ENCODE results near the gene C19orf25. TPM values are rescaled to one million over a fixed set of nuclear protein-coding genes. Genes with fewer than 3 reads are reported as not detected.
"Not testable (repeated sequence)": the region's sequence is repeated elsewhere in the genome, so short reads cannot be mapped to it uniquely, and the experiment has no call there.

The C19orf25 gene
- total RNA-seq, 2 experiments from 2014 or later = 33.4 to 36.5 TPM

DNA sequence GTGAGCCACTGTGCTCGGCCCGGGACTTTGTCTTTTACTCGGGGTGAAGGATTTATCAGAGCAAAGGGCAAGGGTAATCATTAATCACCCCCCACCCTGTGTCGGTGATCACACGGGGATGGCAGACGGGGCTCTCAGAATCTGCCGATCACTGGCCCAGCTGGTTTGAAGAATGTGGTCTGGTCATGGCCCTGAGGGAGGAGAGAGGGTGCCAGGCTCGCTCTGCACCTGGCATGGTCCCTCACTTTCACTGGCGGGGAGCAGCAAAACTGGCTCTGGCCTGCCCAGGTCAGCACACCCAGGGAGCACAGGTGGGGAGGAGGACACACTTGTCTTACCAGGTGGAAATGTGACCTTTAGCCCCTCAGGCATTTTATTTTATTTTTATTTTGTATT is 22.2 kb upstream of the C19orf25 start:
- POLR2A ChIA-PET = no interaction called here
- CTCF ChIA-PET = interaction anchor here (0.8 kb wide), 1 partner anchor 13 kb away, joined by 3 read pairs; no protein-coding TSS in a partner anchor

DNA sequence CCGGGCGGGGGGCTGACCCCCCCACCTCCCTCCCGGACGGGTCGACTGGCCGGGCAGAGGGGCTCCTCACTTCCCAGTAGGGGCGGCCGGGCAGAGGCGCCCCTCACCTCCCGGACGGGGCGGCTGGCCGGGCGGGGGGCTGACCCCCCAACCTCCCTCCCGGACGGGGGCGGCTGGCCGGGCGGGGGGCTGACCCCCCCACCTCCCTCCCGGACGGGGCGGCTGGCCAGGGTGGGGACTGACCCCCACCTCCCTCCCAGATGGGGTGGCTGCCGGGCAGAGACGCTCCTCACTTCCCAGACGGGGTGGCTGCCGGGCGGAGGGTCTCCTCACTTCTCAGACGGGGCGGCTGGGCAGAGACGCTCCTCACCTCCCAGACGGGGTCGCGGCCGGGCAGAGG is 20.2 kb upstream of the C19orf25 start:
- POLR2A ChIA-PET, CTCF ChIA-PET: not testable (repeated sequence)

DNA sequence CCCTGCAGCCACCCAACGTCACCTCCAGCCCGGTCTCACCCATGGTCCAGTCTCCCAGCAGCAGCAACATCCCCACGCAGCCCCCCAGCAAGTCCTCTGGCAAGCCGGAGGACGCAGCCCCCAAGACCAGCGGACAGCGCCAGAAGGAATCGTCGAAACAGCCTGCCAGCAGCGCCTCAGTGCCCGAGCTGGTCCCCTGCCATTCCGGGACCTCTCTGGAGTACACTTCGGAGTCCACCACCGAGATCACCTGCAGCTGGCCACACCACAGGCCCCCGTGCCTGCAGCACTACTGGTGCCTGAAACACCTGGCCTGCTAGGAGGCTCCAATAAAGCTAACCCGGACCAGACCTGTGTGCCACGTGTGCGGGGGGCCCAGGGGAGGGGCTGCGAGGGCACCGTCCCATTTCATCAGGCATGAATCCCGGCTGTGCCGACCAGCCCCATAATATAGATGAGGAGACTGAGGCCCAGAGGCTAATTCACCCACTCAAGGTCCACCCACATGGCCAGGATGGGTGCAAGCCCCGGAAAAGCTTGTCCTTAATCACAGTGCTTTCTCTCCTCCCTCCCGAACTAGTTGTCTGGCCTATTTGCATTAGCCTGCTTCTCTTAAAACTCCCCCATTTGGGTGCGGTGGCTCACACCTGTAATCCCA is 18.7 kb upstream of the C19orf25 start:
- POLR2A ChIA-PET = no interaction called here
- CTCF ChIA-PET = interaction anchor here (1.3 kb wide), 1 partner anchor 11 kb away, joined by 5 read pairs; no protein-coding TSS in a partner anchor

DNA sequence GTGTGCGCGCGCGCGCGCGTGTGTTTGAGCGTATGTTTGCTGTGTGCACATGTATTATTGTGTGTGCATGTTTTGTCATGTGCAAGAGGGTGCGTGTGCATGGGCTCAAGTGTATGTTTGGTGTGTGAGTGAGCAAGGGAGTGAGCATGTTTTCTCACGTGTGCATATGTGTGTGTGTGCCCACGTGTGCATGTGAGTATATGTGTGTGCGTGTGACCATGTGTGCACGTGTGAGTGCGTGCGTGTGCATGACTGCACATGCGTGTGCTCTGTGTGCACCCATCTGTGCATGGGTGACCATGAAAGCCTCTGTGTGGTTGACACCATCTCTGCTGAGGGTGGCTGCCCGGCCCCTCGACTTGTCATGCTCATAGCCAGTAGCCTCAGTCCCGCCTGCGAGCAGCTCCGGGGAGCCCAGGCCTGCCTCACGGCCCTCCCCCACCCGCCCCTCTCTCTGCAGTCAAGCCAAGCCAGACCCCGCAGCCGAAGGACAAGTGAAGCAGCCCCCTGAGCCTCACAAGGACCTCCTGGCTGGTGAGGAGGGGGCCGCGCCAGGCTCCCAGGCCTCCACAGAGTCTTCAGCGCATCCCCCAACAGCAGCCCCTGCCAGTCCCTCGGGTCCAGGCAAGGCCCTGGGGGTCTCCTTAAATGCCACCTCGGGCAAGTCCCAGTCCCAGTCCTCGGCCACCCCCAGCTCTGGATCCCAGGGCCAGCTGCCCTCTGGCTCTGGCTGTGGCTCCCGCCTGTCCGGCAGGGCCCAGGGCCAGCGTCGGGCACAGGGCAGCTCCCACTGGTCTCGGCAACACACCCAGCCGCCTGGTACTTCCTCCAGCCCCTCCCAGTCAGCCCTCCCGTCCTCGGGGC is 17.9 kb upstream of the C19orf25 start:
- CTCF ChIA-PET = interaction anchor here (1.3 kb wide), 1 partner anchor 12 kb away, joined by 5 read pairs; no protein-coding TSS in a partner anchor
- POLR2A ChIA-PET = no interaction called here

DNA sequence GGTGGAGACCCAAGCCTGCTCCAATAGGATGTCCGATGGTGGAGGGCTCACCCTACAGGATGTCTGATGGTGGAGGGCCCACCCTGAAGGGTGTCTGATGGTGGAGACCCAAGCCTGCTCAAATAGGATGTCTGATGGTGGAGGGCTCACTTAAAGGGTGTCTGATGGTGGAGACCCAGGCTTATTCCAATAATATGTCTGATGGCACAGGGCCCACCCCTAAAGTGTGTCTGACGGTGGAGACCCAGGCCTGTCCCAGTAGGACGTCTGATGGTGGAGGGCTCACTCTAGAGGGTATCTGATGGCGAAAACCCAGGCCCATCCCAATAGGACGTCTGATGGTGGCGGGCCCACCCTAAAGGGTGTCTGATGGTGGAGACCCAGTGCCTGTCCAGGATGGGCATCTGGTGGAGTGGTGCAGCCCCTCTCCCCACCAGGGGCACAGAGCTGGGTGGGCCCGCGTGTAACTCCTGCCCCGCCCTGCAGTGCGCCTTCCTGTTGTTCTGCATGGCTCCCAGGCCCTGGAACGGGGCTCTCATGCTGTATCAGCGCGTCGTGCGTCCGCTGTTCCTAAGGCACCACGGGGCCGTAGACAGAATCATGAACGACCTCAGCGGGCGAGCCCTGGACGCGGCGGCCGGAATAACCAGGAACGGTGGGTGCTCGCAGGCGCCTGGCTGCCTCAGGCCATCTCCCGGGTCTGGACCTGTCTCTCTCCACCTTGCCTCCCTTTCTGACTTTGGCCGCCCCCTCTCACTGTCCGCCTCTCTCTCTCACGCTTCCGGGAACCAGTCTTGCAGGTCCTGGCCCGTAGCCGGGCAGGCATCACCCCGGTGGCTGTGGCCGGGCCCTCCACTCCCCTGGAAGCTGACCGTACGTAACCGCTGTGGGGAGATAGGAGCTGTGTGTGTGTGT is 17.0 kb upstream of the C19orf25 start:
- CTCF ChIA-PET = no interaction called here

DNA sequence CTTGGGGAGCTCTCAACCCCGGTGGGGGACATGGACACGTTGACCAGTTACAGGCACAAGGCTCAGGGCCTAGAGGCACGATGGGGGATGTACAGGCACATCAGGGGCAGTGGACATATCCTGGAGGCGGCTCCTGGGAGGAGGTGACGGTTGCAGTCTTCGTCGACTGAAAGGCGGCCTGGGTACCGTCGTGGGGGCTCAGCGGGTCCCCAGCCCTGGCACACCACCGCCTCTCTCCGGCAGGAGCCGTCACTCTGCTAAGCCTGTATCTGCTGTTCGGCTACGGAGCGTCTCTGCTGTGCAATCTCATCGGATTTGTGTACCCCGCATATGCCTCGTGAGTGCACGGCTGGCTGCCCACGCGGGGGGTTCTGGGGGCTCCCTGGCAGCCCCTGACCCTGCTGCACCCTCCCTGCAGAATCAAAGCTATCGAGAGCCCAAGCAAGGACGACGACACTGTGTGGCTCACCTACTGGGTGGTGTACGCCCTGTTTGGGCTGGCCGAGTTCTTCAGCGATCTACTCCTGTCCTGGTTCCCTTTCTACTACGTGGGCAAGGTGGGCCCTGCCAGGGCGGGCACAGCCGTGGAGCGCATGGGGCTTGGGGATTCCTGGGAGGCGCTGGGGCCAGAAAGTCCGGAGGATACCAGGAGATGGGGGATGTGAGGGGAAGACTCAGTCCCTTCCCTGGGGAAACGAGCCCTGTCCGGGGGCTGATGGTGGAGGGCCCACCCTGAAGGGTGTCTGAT is 16.2 kb upstream of the C19orf25 start:
- CTCF ChIA-PET = no interaction called here
- POLR2A ChIA-PET = no interaction called here

More for the DNA sequence above, 17.0 kb upstream of the C19orf25 start:
- POLR2A ChIA-PET = interaction anchor here (0.5 kb wide), 1 partner anchor 23 kb away, joined by 6 read pairs; no protein-coding TSS in a partner anchor

DNA sequence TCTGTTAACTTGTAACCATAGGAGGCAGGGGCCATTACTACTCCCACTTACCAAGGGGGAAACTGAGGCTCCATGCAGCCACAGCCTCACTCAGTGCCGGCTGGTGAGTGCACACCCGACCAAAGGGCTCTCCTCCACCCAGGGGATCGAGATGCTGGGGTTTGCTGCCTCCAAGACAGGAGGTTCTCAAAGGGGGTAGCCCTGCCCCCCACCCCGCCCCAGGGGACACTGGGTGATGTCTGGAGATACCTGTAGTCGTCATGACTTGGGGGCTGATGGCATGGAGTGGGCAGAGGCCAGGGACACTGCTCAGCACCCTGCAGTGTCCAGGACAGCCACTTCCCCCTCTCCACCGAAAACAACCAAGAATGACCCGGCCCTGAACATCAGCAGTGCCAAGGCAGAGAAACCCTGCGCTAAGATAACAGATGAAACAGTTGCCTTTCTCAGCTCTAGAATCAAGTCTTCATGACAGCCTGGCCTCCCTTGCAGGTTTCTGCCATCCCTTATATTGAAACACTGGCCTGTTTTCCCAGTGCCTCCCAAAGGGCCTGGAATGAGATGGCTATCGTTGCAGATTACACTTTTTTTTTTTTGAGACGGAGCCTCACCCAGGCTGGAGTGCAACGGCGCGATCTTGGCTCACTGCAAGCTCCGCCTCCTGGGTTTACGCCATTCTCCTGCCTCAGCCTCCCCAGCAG is 15.2 kb upstream of the C19orf25 start:
- POLR2A ChIA-PET = no interaction called here
- CTCF ChIA-PET = no interaction called here

DNA sequence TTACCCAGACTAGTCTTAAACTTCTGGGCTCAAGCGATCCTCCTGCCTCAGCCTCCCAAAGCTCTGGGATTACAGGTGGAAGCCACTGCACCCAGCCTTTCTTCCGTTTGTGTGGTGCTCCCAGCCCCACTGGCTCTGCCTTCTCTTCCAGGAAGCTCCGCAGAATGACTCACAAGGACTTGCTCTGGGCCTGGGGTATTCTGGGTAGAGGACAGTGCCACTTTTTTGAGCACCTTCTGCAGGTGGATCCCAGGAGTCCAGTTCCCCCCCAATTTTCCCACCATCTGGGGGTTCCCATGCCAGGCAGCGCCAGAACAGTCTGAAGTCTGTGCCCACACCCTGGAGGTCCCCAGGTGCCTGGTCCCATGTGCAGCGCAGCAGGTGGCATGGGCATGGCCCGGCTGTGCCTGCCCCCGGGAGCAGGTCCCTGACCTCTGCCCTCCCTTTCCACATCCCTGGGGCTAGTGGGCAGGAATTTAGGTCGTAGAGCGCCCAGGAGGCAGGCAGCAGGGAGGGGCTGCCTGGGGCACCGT is 13.5 kb upstream of the C19orf25 start:
- POLR2A ChIA-PET = no interaction called here

DNA sequence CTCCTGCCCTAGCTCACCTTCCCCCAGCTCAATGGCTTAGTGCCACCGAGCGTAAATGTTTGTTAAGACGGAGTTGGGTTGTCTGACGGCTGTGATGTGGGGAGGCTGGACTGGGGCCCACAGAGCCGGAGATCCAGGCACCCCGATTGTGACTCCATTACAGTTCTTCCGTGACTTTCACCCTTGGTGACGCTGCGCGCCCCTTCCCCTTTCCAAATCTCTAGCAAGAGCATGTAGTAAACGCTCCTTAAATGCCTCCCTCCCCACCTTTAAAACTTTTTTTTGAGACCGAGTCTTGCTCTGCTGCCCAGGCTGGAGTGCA is 12.8 kb upstream of the C19orf25 start:
- ChIA-PET CTCF (interaction anchor here (1.3 kb wide), 1 partner anchor 54 kb away, joined by 5 read pairs; no protein-coding TSS in a partner anchor), POLR2A (no interaction called here)

More for the DNA sequence above, 13.5 kb upstream of the C19orf25 start:
- CTCF ChIA-PET = no interaction called here

DNA sequence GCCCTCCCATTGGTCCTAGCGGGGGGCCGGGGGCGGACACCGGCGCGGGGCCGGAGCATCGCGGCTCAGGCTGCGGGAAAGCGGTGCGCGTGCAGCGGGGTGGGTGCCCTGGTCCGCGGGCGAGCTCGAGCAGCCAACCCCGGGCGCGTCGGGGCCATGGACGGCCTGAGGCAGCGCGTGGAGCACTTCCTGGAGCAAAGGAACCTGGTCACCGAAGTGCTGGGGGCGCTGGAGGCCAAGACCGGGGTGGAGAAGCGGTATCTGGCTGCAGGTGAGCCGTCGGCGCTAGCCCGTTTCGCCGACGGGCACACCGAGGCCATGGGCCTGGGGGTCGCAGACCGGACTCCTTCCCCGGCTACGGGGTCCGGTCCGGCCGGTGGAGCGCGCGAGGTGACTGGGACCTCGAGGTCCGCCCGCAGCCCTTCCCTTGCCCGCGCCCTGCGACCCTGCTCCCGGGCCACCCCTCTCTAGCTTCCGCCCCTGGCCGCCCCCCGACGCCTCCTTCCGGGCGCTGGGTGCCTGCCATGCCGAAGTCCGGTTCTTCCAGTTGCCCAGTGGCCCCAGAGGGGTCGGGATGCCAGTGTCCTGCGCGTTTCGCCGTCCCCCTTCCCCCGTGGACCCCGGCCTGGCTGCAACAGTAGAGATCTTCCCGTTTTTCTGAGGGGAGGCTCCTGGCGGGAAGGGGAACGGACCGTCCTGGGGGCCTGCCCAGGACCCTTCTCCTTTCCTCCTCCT is 12.3 kb upstream of the C19orf25 start, which contains the start of gene REEP6:
Gene REEP6 (plus strand): TSS at position 68 of the 735 bp plus-strand sequence. CDS start 89 bp downstream, at position 157.
- ChIA-PET CTCF (interaction anchor here (0.6 to 1.3 kb wide), 3 partner anchors 55 to 1136 kb away, joined by 3 to 5 read pairs (median 3); no protein-coding TSS in a partner anchor), POLR2A (interaction anchor here (0.7 to 1.0 kb wide), 2 partner anchors 212 to 464 kb away, joined by 4 to 7 read pairs; no protein-coding TSS in a partner anchor)

DNA sequence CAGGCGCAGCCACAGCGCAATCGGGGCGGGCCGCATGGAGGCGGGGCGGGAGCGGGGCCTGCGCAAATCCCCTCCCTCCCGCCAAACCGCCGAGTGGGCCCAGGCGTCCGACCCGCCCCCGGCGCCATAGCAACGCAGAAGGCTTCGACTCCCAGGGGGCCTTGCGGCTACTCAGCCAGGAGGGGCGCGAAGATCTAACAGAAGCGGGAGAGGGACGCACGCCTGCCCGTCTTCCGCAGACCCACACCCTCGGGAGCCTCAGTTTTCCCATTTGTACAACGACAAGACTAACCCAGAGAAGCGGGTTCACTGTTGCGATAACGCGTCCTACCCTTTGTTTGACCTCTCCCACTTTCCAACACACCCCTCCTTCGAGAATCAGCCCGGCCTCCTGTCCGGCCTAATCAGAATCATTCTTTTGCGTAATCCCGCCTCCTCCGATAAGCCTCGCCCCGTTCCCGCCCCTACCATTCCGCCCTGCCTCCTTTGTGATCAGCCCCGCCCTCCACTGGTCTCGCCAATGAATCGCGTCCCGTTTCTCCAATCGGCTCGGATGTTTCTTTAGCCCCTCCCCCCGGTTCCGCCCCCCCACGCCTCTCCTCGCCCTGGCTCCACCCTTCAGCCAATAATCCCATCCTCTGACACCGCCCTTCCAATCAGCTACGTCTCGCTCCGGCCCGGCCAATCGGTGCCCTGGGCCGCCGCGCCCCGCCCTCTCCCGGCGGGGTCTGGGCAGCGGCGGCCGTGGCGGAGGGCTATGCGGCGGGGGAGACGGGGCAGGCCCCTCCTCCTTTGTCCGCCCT is 11.5 kb upstream of the C19orf25 start, which contains the start of gene PCSK4:
Gene PCSK4 (minus strand): TSS at position 40 of the 803 bp plus-strand sequence. CDS start 4 bp downstream, at position 36.
- POLR2A ChIA-PET = interaction anchor here (0.7 to 1.0 kb wide), 2 partner anchors 211 to 463 kb away, joined by 4 to 7 read pairs; no protein-coding TSS in a partner anchor
- CTCF ChIA-PET = interaction anchor here (0.6 to 1.3 kb wide), 3 partner anchors 56 to 1137 kb away, joined by 3 to 5 read pairs (median 3); no protein-coding TSS in a partner anchor

DNA sequence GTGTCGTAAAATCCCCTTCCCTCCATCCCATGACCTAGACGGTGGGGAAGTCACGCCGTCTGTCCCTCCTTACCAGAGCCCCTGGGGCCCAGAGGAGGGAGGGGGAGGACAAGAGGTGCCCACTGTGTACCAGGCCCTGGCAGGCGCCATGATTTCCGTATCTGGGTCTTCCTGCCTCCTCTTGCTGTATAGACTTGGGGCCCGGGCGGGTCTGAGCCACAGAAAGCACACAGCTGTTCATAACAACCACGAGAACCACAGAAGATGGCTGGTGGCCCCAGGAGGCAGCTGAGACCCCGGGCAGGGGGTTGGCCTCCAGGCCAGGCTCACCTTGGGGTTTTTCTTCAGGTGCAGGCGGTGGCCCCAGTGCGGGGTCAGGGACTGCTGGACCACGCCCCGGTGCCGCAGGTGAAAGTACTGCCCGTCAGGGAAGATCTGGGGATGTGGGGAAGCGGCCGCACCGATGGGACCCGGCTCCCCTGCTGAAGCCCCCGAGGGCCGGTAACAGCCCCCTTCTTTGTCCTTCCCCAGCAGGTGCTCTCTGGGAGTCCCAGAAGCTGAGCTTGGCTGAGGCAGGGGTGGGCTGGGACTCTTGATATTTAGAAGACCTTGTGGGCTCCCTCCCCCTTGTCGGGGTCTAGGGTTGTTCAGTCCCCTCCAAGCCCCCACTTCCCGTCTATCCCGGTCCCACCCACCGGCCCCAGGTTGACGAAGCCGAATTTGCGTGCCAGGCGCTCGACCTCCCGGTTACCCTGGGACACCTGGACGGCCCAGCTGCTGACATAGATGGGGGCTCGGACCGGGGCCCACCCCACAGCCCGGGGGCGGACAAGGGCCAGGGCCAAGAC is 10.7 kb upstream of the C19orf25 start:
- ChIA-PET CTCF (interaction anchor here (0.7 kb wide), 1 partner anchor 291 kb away, joined by 3 read pairs; no protein-coding TSS in a partner anchor), POLR2A (no interaction called here)

DNA sequence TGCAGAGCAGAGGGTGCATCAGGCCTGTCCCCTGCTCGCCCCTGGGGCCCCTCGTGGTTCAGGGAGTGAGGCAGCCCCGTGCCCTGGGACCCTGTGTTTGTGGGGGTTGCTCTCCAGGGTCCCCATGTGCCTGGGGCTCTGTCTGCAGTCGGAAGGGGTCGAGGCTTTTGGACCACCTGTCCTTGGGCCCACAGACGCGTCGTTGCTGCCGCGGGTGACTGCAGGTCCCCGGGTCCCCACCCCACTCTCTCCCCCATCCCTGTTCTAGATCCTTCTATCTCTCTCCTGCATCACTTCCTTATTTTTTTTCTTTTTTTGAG is 9.2 kb upstream of the C19orf25 start:
- POLR2A ChIA-PET = no interaction called here
- CTCF ChIA-PET = no interaction called here

DNA sequence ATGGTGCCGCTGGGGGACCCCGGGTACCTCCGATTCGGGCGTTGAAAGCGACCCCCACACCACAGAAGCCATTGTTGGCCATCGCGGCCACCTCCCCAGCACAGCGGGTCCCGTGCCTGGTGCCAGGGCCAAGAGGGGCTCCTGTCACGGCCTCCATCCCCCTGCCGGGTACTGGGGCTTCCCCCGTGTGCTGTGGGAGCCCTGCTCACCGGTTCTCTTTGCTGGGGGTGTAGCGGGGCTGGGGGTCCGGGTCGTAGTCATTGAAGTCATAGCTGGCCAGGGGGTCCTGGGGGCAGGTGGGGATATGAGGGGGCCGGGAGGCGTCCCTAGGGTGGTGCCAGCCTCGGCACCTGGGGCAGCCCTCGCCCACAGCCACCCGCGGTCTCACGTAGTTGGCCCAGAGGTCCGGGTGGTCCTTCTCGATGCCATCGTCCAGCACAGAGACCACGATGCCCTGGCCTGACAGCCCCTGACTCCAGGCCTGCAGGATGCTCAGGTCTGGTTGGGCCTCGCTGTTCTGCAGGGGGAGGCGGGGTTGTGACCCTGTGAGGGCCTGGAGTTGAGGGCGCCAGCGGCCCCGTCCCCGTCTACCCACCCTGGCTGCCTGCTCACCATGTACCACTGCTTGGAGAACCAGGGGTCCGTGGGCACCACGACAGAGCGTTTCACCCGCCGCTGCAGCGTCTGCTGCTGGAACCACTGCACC is 8.7 kb upstream of the C19orf25 start:
- CTCF ChIA-PET = no interaction called here
- POLR2A ChIA-PET = no interaction called here

Data from activated CD8-positive, alpha-beta memory T cell treated with anti-CD3 and anti-CD28 coated beads for 36 hours (primary cell).